NCI-H1092 treated with DMSO at 0.1 percent for 48 hours (cell line): ENCODE results near the gene IL25.
A peak's percentile ranks its signal among the peaks of the same experiment; 100 is the strongest.
"Not testable (repeated sequence)": the region's sequence is repeated elsewhere in the genome, so short reads cannot be mapped to it uniquely, and the experiment has no call there.

Experiments
- DNase-seq: peaks from one replicate; lab custom pipeline; 2025; lab: John Stamatoyannopoulos, UW

IL25 gene

DNA sequence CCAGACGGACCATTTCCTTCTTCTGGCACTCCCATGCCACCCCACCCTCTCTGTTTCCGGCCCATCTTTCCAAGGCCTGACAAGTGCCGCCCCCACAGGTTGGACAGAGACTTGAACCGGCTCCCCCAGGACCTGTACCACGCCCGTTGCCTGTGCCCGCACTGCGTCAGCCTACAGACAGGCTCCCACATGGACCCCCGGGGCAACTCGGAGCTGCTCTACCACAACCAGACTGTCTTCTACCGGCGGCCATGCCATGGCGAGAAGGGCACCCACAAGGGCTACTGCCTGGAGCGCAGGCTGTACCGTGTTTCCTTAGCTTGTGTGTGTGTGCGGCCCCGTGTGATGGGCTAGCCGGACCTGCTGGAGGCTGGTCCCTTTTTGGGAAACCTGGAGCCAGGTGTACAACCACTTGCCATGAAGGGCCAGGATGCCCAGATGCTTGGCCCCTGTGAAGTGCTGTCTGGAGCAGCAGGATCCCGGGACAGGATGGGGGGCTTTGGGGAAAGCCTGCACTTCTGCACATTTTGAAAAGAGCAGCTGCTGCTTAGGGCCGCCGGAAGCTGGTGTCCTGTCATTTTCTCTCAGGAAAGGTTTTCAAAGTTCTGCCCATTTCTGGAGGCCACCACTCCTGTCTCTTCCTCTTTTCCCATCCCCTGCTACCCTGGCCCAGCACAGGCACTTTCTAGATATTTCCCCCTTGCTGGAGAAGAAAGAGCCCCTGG lies 3.1 kb downstream of the IL25 start:
- no peak for DNase-seq

DNA sequence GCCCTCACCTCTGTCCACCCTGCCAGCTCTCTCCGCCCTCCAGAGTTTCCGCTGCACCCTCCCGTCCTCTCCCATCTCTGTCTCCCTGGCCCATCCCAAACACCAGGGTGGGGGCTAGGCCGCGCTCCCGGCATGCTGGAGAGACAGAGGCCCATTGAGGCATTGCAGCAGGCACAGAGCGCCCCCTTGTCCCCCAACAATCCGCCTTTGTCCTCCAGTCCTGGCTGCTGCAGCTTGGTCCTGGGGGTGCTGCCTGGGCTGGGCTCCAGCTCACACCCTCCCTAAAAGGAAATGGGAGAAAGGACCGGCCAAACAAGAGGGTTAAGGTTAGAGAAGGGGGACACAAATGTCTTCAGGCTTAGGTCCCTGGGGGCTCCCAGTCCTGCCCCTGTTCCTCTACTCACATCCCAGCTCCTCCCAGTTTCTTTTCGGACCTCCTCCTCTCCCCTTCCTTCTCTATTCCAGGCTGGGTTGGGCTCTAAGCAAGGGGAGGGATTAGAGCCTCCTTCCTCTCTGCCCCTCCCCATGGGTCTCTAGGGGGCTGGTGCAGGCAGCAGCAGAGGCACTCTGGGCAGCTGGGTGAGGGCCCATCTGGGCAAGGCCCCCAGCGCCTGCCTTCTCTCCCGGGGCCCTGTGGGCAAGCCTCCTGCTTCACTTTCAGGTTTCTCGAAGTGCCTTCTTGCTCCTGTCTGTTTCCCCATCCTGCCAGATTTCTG lies 4.0 kb downstream of the IL25 start, which contains the start of gene CMTM5:
Gene CMTM5, plus strand, starts transcription at position 565 of the 716 bp plus-strand sequence. CDS start 206 bp downstream, outside the sequence.
- DNase-seq = no peak

DNA sequence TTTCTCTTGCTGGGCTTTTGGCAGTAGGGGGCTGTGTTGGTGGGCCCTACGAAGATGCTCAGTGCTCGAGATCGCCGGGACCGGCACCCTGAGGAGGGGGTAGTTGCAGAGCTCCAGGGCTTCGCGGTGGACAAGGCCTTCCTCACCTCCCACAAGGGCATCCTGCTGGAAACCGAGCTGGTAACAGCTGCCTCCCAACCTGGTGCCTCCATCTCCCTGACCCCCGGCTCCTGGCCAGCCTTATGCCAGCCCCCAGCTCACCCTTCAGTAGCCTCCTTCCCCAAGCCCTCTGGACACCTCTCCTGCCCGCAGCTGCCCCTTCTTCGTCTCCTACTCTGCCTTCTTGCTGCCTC lies 4.6 kb downstream of the IL25 start:
- DNase-seq = no peak

DNA sequence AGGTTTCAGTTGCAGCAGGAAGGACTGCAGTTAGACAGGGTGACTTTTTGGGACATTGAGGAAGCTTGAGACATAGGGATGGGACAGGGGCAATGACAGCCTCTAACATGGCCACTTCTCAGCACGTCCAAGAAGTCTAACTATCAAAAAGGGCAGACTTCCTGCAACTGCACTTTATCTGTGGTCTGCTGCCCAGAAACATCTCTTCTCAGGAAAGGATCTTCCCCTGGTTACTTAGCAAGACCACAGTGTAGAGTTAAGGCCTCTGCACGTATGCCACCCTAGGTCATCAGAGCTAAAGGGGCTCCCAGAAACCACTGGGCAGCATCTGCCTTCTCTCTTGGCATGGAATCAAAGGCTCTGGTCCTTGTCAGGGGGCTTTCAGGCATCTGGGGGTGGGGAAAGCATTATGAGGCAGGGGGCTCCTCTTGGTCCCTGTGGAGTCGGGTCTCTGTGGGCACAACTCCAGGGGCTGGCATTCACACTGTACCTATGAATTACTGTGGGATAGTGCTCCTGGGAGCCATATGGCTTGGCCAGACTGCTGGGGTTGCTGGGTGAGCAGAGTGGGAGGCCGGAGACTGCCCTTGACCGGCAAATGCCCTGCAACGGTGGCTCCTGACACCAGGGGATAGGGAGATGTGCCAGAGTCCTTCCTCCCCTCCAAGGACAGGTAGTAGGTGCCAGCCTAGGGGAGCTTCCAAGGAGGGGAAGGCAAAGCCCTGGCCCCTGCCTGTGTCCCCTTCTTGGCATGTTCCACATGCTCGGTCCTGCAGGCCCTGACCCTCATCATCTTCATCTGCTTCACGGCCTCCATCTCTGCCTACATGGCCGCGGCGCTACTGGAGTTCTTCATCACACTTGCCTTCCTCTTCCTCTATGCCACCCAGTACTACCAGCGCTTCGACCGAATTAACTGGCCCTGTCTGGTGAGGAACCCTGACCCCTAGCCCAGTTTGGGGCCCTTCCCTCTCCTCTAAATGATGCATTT lies 5.3 kb downstream of the IL25 start:
- DNase-seq = no peak

DNA sequence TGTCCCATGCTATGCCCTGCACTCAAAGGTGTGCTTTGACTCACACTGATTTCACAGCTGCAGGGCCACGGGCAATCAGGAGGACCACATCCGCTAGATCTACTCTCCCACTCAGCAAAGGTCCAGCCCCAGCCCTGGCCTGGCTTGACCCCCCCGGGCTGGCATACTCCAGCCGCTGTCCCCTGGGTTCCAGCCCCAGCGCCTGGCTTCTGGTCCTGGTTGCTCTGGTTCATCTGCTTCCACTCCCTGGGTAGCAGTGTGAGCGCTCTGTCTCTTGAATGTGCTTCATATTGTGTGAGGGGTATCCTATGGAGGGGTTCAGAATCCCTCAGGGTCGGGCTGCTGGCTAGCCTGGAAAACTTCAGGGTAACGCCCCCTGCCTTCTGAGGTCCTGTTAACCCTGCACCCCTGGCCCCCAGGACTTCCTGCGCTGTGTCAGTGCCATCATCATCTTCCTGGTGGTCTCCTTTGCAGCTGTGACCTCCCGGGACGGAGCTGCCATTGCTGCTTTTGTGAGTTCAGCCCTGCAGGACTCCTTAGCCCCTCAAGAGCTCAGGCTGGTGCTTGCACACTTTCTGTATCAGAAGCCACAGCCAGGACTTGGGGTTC lies 6.1 kb downstream of the IL25 start:
- DNase-seq = no peak

DNA sequence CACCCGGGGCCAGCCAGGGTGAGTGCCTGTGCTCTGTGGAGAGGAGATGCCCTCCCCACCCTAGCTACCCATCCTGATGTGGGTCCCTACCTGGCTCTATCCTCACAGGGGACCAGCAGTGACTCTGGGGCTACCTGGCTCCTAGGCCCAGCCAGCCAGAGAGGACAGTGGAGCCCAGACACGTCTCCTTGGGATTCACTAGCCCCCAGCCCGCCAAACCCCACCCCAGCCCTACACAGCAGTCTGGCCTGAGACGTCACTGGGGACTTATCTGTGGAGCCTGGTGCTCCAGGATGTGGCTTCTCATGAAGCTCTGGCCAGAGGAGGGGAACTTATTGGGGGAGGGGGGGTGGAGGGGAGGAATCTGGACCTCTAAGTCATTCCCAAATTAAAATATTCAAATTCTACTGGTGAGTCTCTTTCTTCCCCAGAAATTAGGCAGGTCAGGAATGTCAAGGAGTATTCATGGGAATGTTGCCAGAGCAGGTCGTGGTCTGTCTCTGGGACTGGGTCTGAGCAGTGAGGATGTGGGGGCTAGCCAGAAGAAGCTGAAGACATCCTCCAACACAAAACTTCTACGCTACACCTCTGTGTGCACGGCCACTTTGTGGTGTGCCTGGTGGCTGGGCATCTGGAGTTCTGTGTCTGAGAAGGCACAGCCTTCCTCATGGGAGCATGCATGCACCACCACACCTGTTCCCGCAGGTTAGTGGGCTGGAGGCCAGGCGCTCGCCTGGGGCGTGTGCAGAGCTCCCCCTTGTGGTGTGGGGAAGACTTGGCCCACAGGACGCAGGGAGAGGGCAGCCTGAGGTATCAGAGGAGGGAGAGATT lies 7.0 kb downstream of the IL25 start:
- peak; percentile 44 for DNase-seq

DNA sequence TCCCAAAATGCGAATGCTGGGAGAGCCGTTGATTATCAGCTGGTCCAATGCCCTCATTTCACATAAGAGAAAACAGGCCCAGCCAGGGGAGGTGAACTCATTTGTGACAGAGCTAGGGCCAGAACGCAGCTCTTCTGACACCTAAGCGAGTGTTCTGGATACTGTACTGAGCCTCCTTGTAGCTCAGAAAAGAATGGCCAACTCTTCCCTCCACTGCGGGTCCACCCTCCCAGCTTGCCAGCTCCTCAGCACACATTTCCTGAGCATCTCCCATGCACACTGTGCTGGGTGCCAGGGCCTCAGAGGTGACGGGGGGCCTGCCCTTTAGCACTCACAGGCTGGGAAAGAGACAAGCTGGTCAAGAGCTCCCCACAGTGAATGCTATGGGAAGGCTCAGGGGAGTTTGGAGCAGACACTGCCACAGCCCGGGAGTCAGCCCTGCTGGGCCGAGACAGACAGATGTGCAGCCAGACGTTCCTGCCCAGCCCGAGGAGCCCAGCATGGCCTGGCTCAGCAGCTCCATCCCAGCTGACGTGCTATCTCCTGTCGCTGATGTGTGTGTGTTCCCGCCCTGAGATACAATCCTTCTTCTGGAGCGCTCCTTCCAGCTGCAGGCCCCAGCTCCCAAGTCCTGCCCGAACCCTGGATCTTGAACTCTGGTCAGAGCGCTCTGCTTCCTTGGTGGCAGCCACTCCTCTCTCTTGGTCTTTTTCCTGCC lies 7.7 kb downstream of the IL25 start:
- DNase-seq = no peak

DNA sequence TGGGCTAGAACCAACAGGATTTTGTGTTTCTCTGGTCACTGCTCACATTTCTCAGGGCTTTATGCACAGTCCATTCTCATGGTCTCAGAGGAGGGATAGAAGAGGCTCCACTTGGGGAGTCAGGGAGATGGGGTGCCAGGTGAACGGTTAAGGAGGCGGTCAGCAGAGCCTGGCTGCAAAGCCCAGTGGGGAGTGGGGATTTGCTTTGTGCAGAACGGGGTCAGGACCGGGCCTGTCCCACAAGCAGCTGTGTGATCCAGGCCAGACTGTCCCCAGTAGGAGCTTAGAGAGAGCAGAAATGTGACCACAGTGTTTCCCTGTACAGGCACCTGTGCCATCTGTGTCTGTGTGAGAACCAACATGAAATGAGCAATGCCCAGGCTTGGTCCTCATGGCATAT lies 8.4 kb downstream of the IL25 start:
- DNase-seq = no peak

DNA sequence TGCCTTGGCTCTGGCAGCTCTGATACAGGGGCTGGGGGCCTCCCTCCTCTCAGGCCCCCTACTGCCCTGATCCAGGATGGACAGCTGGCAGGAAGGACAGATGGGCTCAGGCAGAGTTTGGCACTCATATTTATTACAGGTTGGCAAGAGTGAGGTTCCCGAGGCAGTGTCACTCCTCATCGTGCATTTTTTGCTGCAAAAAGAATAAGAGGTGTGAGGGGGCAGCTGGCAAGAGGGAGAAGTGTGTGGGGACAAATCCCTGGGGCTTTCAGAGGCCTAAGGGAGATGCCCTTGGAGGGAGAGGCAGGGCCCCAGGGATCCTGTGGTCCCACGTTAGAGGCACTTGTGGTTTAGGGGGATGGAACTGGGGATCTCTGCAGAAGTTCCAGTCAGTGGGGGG lies 9.3 kb downstream of the IL25 start:
- DNase-seq = peak; percentile 57

DNA sequence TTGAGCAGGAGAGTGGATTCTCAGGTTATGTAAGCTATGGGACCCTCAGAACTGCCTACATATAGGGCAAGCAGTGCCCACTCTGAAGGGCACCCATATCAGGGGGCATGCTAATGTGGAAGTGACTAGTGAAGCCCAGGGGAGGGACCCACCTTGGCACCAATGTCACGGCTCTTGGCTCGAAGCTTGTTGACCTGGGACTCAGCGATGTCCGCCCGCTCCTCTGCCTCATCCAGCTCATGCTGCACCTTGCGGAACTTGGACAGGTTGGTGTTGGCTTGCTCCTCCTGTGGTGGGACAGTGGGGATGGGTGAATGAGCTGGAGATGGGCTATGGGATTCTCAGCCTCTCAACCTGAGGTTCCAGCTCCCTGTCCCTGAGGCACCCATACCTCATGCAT lies 9.7 kb downstream of the IL25 start:
- no peak for DNase-seq

DNA sequence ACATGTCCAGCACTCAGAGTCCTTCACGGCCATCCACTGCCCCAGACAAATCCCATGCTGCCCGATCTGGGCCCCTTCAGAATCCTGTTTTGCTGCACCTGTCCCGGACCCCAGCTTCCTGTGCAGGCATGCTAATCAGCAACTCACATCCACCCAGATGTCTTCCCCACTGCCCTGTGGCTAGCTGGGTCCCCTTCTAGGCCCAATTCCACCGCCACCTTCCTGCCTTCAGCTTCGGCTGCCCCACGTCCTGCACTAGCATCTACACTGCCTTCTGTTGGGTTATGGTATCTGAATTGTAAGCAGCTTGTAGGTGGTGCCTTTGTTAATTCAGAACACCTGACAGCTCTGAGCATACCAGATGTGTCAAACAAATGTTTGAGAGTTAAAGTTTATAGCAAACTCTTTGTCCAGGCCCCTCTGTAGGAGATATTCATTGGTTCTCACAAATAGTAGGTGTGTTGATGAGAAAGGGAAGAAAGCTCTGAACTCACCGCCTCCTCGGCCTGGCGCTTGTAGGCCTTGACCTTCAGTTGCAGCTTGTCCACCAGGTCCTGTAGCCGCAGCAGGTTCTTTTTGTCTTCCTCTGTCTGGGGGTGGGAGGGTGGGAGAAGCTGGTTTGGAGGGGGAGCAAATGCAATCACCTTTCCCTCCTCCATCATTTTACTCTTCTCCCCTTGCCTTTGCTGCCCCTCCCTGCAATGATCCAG lies 10.3 kb downstream of the IL25 start:
- no peak for DNase-seq

DNA sequence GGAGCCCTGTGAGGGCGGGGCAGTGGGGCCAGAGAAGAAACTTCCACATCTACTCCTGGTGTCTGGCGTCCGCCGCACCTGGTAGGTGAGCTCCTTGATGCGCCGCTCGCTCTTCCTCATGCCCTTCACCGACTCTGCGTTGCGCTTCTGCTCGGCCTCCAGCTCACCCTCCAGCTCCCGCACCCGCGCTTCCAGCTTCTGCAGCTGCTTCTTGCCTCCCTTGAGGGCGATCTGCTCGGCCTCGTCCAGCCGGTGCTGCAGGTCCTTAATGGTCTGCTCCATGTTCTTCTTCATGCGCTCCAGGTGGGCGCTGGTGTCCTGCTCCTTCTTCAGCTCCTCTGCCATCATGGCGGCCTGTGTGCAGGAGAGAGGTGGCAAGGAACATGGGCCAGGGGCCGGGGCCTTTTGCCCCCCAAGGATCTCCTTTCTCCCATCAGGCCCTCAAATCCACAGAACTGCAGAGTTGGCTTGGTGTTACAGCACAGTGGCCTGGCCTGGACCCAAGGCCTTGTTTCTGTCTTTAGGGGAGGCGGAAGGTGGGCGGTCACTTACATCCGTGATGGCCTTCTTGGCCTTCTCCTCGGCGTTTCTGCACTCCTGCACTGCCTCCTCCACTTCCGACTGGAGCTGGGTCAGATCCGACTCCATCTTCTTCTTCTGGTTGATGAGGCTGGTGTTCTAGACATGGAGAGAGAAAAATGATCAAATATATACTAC lies 11.9 kb downstream of the IL25 start:
- DNase-seq = no peak

DNA sequence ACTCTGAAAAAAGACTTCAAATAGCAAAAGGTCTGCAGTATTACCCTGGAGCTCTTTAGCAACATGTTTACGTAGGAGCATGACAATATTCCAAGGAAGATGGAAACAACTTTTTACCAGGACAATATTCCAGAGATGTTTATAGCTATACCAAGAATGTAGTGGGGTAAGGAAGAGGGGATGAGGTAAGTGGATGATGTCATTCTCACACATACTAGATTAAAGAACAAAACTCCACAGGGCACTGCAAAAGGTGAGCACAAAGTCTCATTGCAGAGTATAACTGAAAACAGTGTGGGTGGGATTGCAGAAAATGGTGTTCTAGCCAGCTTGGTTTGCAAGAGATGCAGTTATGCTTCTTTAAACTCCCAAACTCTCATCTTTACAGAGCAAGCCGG lies 12.6 kb downstream of the IL25 start:
- DNase-seq = no peak

DNA sequence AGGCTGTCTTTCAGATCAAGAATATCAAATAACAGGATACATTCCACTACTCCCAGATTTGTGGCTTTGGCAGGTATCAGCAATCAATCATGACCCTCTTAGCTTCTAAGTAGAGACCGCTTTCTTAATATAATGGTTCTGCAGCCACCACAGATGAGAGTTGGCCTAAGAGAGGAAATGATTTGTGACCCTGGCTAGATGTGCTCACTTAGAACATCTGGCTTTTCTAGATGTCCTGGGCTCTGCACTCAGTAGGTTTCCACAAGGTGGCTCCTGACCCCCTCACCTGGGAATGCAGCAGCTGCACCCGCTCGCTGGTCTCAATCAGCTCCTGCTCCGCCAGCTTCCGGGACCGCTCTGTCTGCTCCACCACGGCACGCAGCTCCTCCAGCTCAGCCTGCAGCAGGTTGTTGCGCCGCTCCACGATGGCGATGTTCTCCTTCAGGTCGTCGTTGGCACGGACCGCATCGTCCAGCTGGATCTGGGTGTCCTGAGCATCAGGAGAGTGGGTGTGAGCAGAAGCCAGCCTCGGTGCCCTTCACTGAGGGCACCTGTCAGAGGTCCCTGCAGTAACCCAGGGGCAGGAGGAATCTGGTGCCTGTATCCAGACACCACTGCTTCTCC lies 13.1 kb downstream of the IL25 start:
- DNase-seq = no peak

DNA sequence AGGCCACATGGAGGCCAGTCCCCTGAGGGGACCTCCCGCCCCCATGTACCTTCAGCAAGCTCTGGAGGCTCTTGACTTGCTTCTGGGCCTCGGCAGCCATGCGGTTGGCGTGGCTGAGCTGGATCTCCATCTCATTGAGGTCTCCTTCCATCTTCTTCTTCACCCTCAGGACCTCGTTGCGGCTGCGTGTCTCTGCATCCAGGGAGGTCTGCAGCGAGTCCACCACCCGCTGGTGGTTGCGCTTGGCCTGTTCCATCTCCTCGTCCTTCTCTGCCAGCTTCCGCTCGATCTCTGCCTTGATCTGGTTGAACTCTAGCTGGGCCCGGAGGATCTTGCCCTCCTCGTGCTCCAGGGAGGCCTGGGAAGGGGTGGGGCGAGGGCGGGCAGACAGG lies 13.7 kb downstream of the IL25 start:
- DNase-seq = not testable (repeated sequence)

DNA sequence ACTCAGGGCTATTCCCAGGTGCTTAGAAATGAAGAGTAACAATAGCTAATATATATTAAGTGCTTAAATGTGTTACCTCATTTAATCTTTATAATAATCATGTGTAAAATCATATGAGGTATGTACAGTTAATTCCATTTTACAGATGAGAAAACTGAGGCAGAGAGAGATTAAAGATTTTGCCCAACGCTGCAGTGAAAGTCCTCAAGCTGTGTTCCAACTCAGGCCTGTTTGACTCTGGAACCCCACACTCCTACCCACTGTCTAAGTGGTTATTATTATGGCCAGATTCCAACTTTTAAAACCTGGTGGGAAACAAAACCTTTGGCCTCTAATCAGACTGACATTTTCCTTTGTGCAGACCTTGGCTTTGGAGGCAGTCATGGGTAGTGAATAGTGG lies 14.4 kb downstream of the IL25 start:
- DNase-seq = no peak

DNA sequence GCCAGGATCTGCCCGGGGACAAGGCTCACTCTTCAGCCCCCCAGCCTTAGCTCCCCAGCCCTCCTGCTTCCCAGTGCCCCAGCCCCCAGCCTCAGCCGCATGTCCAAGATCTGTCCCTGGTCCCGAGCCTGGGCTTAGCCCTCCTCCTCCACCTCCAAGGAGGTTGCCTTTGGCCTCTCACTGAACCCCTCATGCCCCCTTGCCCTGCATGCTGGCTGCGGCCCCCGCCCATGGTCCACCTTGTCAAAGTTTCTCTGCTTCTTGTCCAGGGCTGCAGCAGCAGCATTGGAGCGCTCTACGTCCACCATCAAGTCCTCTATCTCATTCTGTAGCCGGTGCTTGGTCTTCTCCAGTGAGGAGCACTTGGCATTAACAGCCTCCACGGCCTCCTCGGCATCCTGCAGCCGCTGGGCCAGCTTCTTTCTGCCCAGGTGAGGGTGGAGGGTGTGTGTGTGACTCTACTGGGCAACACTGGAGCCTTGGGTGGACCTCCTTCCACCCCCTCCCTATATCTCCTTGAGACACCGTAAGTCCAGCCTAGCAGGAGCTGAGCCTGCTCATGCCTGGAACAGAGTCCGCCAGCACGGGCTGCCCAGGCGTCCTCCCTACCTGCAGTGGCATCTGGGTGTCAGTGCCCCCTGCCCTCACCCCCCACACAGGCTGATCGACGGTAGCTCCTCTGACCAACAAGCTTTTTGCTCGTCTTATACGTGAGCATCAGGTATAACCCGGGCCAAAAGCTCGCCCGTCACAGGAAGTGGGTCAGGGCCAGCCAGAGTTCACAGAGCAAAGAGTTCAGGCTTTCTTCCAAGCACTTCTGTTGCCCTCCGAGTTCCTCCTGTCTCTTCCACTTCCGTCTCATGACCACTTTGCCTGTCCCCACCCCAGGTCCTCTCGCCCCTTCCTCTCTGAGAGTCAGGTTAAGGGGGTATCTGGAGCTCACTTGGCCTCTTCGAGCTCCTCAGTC lies 15.6 kb downstream of the IL25 start:
- no peak for DNase-seq

DNA sequence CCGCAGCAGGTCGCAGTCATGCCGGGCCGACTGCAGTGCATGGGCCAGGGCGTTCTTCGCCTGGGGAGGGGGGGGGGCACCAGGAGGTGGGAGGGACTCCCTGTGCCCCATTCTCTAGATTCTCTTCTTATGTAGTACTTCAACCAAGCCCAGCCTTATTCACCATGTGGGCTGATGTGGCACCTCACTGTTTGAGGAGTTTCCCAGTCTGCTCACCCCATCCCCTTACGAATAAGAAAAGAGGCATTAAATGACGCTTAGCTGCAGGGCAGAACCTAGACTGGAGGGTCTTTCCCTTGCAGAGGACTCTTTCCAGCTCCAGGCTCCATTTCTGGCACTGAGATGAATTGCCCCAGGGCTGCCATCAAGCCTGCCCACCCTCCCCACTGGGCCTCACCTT lies 16.4 kb downstream of the IL25 start:
- no peak for DNase-seq
